ENCODE results near the gene MITD1.
A peak's percentile ranks its signal among the peaks of the same experiment; 100 is the strongest.

The MITD1 gene

DNA sequence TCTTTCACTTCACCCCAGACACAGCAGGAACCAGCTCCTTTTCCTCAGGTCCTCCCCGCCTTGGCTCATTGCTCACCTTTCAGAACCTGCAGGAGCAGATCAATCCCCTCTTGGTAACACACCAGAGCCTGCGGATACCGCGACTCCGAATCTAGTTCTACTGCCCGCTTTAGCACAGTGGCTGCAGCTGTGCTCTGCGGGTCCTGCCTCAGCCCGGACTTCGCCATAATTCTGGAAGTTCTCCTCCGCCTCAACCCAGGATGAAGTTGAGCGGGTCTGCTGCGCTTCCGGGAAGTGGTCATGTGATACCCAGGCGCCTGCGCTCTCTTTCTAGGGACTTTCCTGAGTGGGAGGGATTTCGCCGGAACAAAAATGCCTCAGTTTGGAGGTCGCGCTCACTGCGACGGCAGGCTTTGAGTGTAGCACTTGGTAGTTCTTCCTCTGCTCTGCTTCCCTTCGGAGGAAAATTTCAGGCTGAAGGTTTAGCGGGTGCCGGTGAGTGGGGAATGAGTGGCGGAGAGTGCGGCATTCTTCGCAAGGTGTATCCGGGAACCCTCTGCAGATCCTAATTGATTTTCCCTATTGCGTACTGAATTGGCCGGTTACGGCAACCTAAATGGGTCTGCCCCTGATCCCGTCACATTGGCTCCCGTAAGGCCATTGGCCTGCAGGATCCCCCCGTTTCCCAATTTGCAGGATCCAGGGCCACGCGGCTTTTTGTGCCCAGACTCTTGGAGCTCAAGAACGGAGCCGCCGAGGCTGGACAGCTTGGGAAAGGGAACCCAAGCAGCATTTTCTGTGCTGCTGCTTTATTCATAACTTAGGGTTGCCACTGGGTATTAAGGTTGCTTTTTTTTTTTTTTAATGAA, at the start of gene MITD1, which contains the start of gene MRPL30:
Gene MITD1 (minus strand): TSS at position 304 of the 869 bp plus-strand sequence. CDS start 77 bp downstream, at position 227.
Gene MRPL30 (plus strand): TSS at position 430 of the 869 bp plus-strand sequence. CDS start 5,020 bp downstream, outside the sequence.
- in situ Hi-C loops (cut with MboI; ENCODE audit: low sequenced_read_pairs, unreplicated experiment): loop anchor here (25.0 kb wide), 1 partner anchor 306 kb away; the partner anchor contains the start of gene REV1
- DNase-seq (ENCODE audit: low spot score): peak; percentile 87

DNA sequence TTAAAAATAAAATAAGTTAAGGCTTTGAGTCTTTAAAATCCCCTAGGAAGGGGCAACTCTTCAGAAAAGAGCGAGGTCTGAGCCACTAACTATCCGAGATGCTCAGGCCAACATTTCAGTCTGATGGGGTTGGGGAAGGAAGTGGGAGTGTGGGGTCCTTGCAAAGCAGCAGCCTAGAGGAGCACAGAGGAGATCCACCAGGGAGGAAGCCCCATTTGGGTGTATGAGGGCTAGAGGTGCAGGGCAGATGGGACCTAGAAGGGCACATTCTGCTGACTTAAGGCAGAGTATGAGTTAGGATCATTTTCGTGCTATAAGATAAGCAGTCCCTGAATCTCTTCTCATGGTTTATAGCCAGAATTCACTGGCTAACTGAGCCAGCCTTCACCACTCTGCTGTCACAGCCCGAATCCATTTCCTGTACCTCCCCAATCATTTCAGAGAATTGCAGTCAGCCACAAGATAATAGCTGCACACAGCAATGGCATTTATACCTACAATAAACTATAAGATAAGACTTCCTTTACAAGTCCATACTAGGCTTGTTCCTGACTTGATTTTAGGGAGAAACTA, 37.2 kb upstream of the MITD1 start:
- in situ Hi-C loops (cut with MboI; ENCODE audit: low sequenced_read_pairs, unreplicated experiment): no loop called here
- no peak for DNase-seq (ENCODE audit: low spot score)

More for the DNA sequence above, at the start of gene MITD1, which contains the start of gene MRPL30:
- TF ChIP-seq CTCF (IDR thresholded peaks at IDR 0.05; ENCODE audit: borderline replicate concordance, control extremely low read depth, extremely low read depth, insufficient read depth, missing control alignments): no peak

DNA sequence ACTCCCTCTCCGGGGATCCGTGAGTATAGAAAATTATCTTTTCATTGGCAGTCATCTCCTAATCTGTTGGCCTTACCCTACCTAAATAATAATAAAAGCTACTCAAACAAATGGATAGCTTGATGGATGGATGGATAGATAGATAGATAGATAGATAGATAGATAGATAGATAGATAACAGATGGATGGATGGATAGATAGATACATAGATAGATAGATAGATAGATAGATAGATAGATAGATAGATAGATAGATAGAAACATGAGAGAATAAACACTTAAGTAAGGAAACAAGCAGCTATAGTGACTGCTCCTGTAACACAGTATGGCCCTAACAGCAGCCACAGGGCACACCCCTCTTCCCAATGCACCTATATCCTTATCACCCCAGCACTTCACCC, 35.2 kb upstream of the MITD1 start:
- in situ Hi-C loops (cut with MboI; ENCODE audit: low sequenced_read_pairs, unreplicated experiment): no loop called here
- no peak for DNase-seq (ENCODE audit: low spot score)
- TF ChIP-seq CTCF (IDR thresholded peaks at IDR 0.05; ENCODE audit: borderline replicate concordance, control extremely low read depth, extremely low read depth, insufficient read depth, missing control alignments): no peak

More for the DNA sequence above, 37.2 kb upstream of the MITD1 start:
- TF ChIP-seq CTCF (IDR thresholded peaks at IDR 0.05; ENCODE audit: borderline replicate concordance, control extremely low read depth, extremely low read depth, insufficient read depth, missing control alignments): no peak

GRCh38 chr2:99205491-99205890, 24.6 kb upstream of the MITD1 start:
- TF ChIP-seq CTCF (IDR thresholded peaks at IDR 0.05; ENCODE audit: borderline replicate concordance, control extremely low read depth, extremely low read depth, insufficient read depth, missing control alignments): no peak
- in situ Hi-C loops (cut with MboI; ENCODE audit: low sequenced_read_pairs, unreplicated experiment): no loop called here
- DNase-seq (ENCODE audit: low spot score): no peak

GRCh38 chr2:99201959-99202678, 21.3 kb upstream of the MITD1 start:
- DNase-seq (ENCODE audit: low spot score): no peak

More at GRCh38 chr2:99201959-99202678, 21.3 kb upstream of the MITD1 start:
- in situ Hi-C loops (cut with MboI; ENCODE audit: low sequenced_read_pairs, unreplicated experiment): no loop called here
- no peak for TF ChIP-seq CTCF (IDR thresholded peaks at IDR 0.05; ENCODE audit: borderline replicate concordance, control extremely low read depth, extremely low read depth, insufficient read depth, missing control alignments)
